ENCODE results near the gene AUTS2.

AUTS2 gene

GRCh38 chr7:70230761-70231160 lies 632.5 kb downstream of the AUTS2 start:
- DNase-seq, result no peak
- H3K27ac ChIP-seq, result no peak overlapping the region
- no peak for TF ChIP-seq CTCF (IDR thresholded peaks at IDR 0.05)
- no peaks in the 10 kb centered on the region for H3K4me1 ChIP-seq
- H3K27me3 ChIP-seq, result no peaks in the 10 kb centered on the region
- H3K4me3 ChIP-seq, result no peak overlapping the region
- H3K36me3 ChIP-seq, result no peaks in the 10 kb centered on the region
- intact Hi-C loops (cut with DNase I; ENCODE audit: low total_unique reads), result no loop called here
- H3K9me3 ChIP-seq, result peaks cover 0 to 24% (median 0%) of the 10 kb centered on the region in 3 donors

GRCh38 chr7:70233776-70234175 lies 635.5 kb downstream of the AUTS2 start:
- no peak overlapping the region for H3K27ac ChIP-seq
- no peaks in the 10 kb centered on the region for H3K27me3 ChIP-seq
- peaks cover 0 to 22% (median 0%) of the 10 kb centered on the region in 3 donors for H3K9me3 ChIP-seq
- no peak overlapping the region for H3K4me3 ChIP-seq
- intact Hi-C loops (cut with DNase I; ENCODE audit: low total_unique reads), result no loop called here
- no peaks in the 10 kb centered on the region for H3K36me3 ChIP-seq
- TF ChIP-seq CTCF (IDR thresholded peaks at IDR 0.05), result no peak
- no peak for DNase-seq
- H3K4me1 ChIP-seq, result no peaks in the 10 kb centered on the region

GRCh38 chr7:70237256-70237655 lies 639.0 kb downstream of the AUTS2 start:
- Histone ChIP-seq H3K9me3 (no peaks in the 10 kb centered on the region), H3K27me3 (no peaks in the 10 kb centered on the region), H3K4me3 (no peak overlapping the region), H3K36me3 (no peaks in the 10 kb centered on the region), H3K27ac (no peak overlapping the region), H3K4me1 (no peaks in the 10 kb centered on the region)
- no peak for DNase-seq
- intact Hi-C loops (cut with DNase I; ENCODE audit: low total_unique reads), result no loop called here
- TF ChIP-seq CTCF (IDR thresholded peaks at IDR 0.05), result no peak

- H3K4me1 ChIP-seq, result no peaks in the 10 kb centered on the region
- no peak for DNase-seq
- H3K36me3 ChIP-seq, result no peaks in the 10 kb centered on the region
- TF ChIP-seq CTCF (IDR thresholded peaks at IDR 0.05), result no peak
- H3K27me3 ChIP-seq, result no peaks in the 10 kb centered on the region
- H3K4me3 ChIP-seq, result no peak overlapping the region
- intact Hi-C loops (cut with DNase I; ENCODE audit: low total_unique reads), result no loop called here
- H3K9me3 ChIP-seq, result no peaks in the 10 kb centered on the region
- H3K27ac ChIP-seq, result no peak overlapping the region
These were observed 639.7 kb downstream of the AUTS2 start for GRCh38 chr7:70237831-70238575.

GRCh38 chr7:70239918-70240317 lies 641.6 kb downstream of the AUTS2 start:
- DNase-seq, result no peak
- Histone ChIP-seq H3K27ac (no peak overlapping the region), H3K4me1 (no peaks in the 10 kb centered on the region), H3K36me3 (no peaks in the 10 kb centered on the region), H3K27me3 (no peaks in the 10 kb centered on the region), H3K4me3 (no peak overlapping the region), H3K9me3 (no peaks in the 10 kb centered on the region)
- no peak for TF ChIP-seq CTCF (IDR thresholded peaks at IDR 0.05)
- intact Hi-C loops (cut with DNase I; ENCODE audit: low total_unique reads), result no loop called here
